HepG2 (cell line): ENCODE measurements around the gene TFRC.
"Not testable (repeated sequence)": the region's sequence is repeated elsewhere in the genome, so short reads cannot be mapped to it uniquely, and the experiment has no call there.

ENCODE experiments used
- ESRRA ChIP-seq: sonication (generic); formaldehyde crosslinking; IDR thresholded peaks from 2 replicates; pipeline ENCODE4 v1.5.1; 2020; ENCODE audit warnings: mild to moderate bottlenecking, low read depth, missing genetic modification reagents
- PAF1 ChIP-seq: IDR thresholded peaks from 2 replicates; pipeline ENCODE4 v1.6.1; 2016; ENCODE audit warnings: missing genetic modification reagents, missing compliant biosample characterization
- ZNF124 ChIP-seq: sonication (generic); formaldehyde crosslinking; IDR thresholded peaks from 2 replicates; pipeline ENCODE4 v1.4.0; 2020; ENCODE audit warnings: missing genetic modification reagents
- ZNF790 ChIP-seq: sonication (generic); formaldehyde crosslinking; IDR thresholded peaks from 2 replicates; pipeline ENCODE4 v1.8.0; 2022; ENCODE audit warnings: missing genetic modification reagents, mild to moderate bottlenecking, borderline replicate concordance
- TF ChIP-seq, protein P1 (sequence below): sonication (generic); formaldehyde crosslinking; IDR thresholded peaks from 2 replicates; pipeline ENCODE4 v1.4.0; 2020; ENCODE audit warnings: mild to moderate bottlenecking, missing genetic modification reagents

DNA sequence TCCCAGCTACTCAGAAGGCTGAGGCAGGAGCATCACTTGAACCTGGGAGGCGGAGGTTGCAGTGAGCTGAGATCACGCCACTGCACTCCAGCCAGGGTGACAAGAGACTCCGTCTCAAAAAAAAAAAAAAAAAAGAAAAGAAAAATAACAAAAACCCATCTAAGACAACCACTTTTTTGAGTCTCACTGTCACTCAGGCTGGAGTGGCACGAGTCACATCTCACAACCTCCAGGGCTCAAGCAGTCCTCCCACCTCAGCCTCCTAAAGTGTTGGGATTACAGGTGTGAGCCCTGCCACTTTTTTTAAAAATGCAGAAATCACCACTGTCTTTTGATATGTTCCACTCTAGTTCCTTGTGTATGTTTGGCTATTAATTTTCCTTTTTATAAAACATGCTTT is 13.1 kb downstream of the TFRC start:
- not testable (repeated sequence) for TF ChIP-seq ZNF790, ZNF124, PAF1, ESRRA (CRISPR knock-in tag)
- TF ChIP-seq, protein P1, sequence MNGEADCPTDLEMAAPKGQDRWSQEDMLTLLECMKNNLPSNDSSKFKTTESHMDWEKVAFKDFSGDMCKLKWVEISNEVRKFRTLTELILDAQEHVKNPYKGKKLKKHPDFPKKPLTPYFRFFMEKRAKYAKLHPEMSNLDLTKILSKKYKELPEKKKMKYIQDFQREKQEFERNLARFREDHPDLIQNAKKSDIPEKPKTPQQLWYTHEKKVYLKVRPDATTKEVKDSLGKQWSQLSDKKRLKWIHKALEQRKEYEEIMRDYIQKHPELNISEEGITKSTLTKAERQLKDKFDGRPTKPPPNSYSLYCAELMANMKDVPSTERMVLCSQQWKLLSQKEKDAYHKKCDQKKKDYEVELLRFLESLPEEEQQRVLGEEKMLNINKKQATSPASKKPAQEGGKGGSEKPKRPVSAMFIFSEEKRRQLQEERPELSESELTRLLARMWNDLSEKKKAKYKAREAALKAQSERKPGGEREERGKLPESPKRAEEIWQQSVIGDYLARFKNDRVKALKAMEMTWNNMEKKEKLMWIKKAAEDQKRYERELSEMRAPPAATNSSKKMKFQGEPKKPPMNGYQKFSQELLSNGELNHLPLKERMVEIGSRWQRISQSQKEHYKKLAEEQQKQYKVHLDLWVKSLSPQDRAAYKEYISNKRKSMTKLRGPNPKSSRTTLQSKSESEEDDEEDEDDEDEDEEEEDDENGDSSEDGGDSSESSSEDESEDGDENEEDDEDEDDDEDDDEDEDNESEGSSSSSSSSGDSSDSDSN (CRISPR knock-in tag) = not testable (repeated sequence)
